CD4-positive, CD25-positive, alpha-beta regulatory T cell (primary cell): ENCODE measurements around the gene MCM5. TPM values are rescaled to one million over a fixed set of nuclear protein-coding genes. Genes with fewer than 3 reads are reported as not detected.

ENCODE experiments used
- ATAC-seq, 2 donors: fragments of 150-1000 bp; cut with Tn5 transposase; one replicate each; pipeline ENCODE4 v1.10.0; 2021; ENCODE audit warnings: low read depth in 2 of 2, moderate number of reproducible peaks in 2 of 2, moderate library complexity in 1 of 2
- DNase-seq, 3 donors: peaks; one replicate each; pipeline versions ENCODE4 v3.0.0 to v3.0.0-alpha.2; 2012 to 2022; ENCODE audit warnings: mixed read lengths in 1 of 3
- H3K27ac ChIP-seq: one replicate; pipeline ENCODE4 v1.7.0; 2013; ENCODE audit warnings: mild to moderate bottlenecking, low read length; ENCODE audit not compliant: insufficient read depth, poor library complexity, severe bottlenecking
- H3K27me3 ChIP-seq: one replicate; pipeline ENCODE4 v1.7.0; 2013; ENCODE audit warnings: low read length; ENCODE audit not compliant: control insufficient read depth, insufficient read depth
- H3K36me3 ChIP-seq: one replicate; pipeline ENCODE4 v1.7.0; 2013; ENCODE audit warnings: mild to moderate bottlenecking, low read length, moderate library complexity; ENCODE audit not compliant: control insufficient read depth, insufficient read depth
- H3K4me1 ChIP-seq: 2 replicates; pipeline ENCODE4 v1.7.0; 2013; ENCODE audit warnings: mild to moderate bottlenecking, low read length; ENCODE audit not compliant: insufficient read depth, control insufficient read depth, poor library complexity, severe bottlenecking
- H3K4me3 ChIP-seq: one replicate; pipeline ENCODE4 v1.7.0; 2013; ENCODE audit warnings: low read depth, mild to moderate bottlenecking, low read length, moderate library complexity
- H3K9me3 ChIP-seq, 2 experiments: 1 replicate in 1 of 2; 2 replicates in 1 of 2; pipeline ENCODE4 v1.7.0; 2013; ENCODE audit warnings: low read length in 2 of 2, mild to moderate bottlenecking in 1 of 2, moderate library complexity in 1 of 2; ENCODE audit not compliant: control insufficient read depth in 2 of 2
- H3K27ac Mint-ChIP-seq, 3 donors: one replicate each; pipeline ENCODE4 v1.8.0; 2020 to 2022; ENCODE audit warnings: mild to moderate bottlenecking in 3 of 3, mixed read lengths in 3 of 3, moderate library complexity in 2 of 3
- H3K27me3 Mint-ChIP-seq: one replicate; pipeline ENCODE4 v1.8.0; 2022; ENCODE audit warnings: mild to moderate bottlenecking, mixed read lengths
- H3K36me3 Mint-ChIP-seq: one replicate; pipeline ENCODE4 v1.8.0; 2020; ENCODE audit warnings: mixed read lengths
- H3K4me1 Mint-ChIP-seq, 4 donors: one replicate each; pipeline ENCODE4 v1.8.0; 2020 to 2022; ENCODE audit warnings: mixed read lengths in 4 of 4, mild to moderate bottlenecking in 1 of 4
- H3K4me3 Mint-ChIP-seq, 4 donors: one replicate each; pipeline ENCODE4 v1.8.0; 2020 to 2022; ENCODE audit warnings: mild to moderate bottlenecking in 4 of 4, mixed read lengths in 4 of 4, moderate library complexity in 3 of 4
- H3K9me3 Mint-ChIP-seq, 7 donors: one replicate each; pipeline ENCODE4 v1.8.0; 2020 to 2022; ENCODE audit warnings: mixed read lengths in 7 of 7, mild to moderate bottlenecking in 3 of 7, moderate library complexity in 2 of 7
- polyA plus RNA-seq, 4 donors: library from polyadenylated mRNA; unstranded; fragments of 300-500 nt; fragmentation: Illumina TruSeq; gene quantifications; one replicate each; pipeline ENCODE4 v1.2.3, GENCODE V29; 2021
- total RNA-seq: library from RNA; stranded (reverse); gene quantifications from one replicate; pipeline ENCODE4 v1.2.3, GENCODE V29; 2022

The MCM5 gene
- total and polyA plus RNA-seq, 5 donors from 2014 or later, result 40.6 to 59.7 (median 45.5) TPM

- H3K27me3 Mint-ChIP-seq, result peaks cover 15% of the 10 kb centered on the region
- H3K36me3 Mint-ChIP-seq, result no peaks in the 10 kb centered on the region
- no peaks in the 10 kb centered on the region for H3K36me3 ChIP-seq
- no peak overlapping the region for H3K4me3 ChIP-seq
- peaks cover 0 to 1% (median 0%) of the 10 kb centered on the region in 7 donors for H3K9me3 Mint-ChIP-seq
- H3K4me3 Mint-ChIP-seq, result no peak overlapping the region
- no peak for ATAC-seq
- no peak overlapping the region for H3K27ac Mint-ChIP-seq
- H3K4me1 Mint-ChIP-seq, result peaks cover 10 to 36% (median 20%) of the 10 kb centered on the region in 4 donors
- no peaks in the 10 kb centered on the region for H3K27me3 ChIP-seq
- DNase-seq, result no peak
- no peaks in the 10 kb centered on the region for H3K9me3 ChIP-seq
- peaks cover 16% of the 10 kb centered on the region for H3K4me1 ChIP-seq
- H3K27ac ChIP-seq, result no peak overlapping the region
These were observed 26.2 kb upstream of the MCM5 start for GRCh38 chr22:35373781-35374180.

- no peaks in the 10 kb centered on the region for H3K27me3 ChIP-seq
- no peaks in the 10 kb centered on the region for H3K36me3 Mint-ChIP-seq
- no peak for ATAC-seq
These were observed 24.9 kb upstream of the MCM5 start for GRCh38 chr22:35375031-35375430.

GRCh38 chr22:35375526-35375925 is 24.4 kb upstream of the MCM5 start:
- Mint-ChIP-seq H3K27ac (peak overlapping the region in 1 of 3 donors; percentile 79), H3K4me1 (peaks cover 10 to 41% (median 19%) of the 10 kb centered on the region in 4 donors), H3K36me3 (no peaks in the 10 kb centered on the region), H3K27me3 (peaks cover 11% of the 10 kb centered on the region), H3K4me3 (no peak overlapping the region), H3K9me3 (peaks cover 0 to 1% (median 0%) of the 10 kb centered on the region in 7 donors)
- H3K27me3 ChIP-seq, result no peaks in the 10 kb centered on the region
- no peak overlapping the region for H3K4me3 ChIP-seq
- ATAC-seq (no peak), DNase-seq (no peak)
- H3K9me3 ChIP-seq, result no peaks in the 10 kb centered on the region
- no peaks in the 10 kb centered on the region for H3K36me3 ChIP-seq
- H3K4me1 ChIP-seq, result peaks cover 16% of the 10 kb centered on the region
- no peak overlapping the region for H3K27ac ChIP-seq

More at GRCh38 chr22:35375031-35375430, 24.9 kb upstream of the MCM5 start:
- peaks cover 10 to 36% (median 20%) of the 10 kb centered on the region in 4 donors for H3K4me1 Mint-ChIP-seq
- no peak for DNase-seq
- H3K4me1 ChIP-seq, result peaks cover 16% of the 10 kb centered on the region
- peaks cover 10% of the 10 kb centered on the region for H3K27me3 Mint-ChIP-seq
- H3K27ac ChIP-seq, result no peak overlapping the region
- H3K9me3 Mint-ChIP-seq, result peaks cover 0 to 1% (median 0%) of the 10 kb centered on the region in 7 donors
- no peak overlapping the region for H3K4me3 ChIP-seq
- H3K36me3 ChIP-seq, result no peaks in the 10 kb centered on the region
- no peaks in the 10 kb centered on the region for H3K9me3 ChIP-seq
- H3K27ac Mint-ChIP-seq, result no peak overlapping the region
- no peak overlapping the region for H3K4me3 Mint-ChIP-seq

- H3K9me3 ChIP-seq, result no peaks in the 10 kb centered on the region
These were observed 23.0 kb upstream of the MCM5 start for GRCh38 chr22:35376728-35377472.

GRCh38 chr22:35377735-35378134 is 22.2 kb upstream of the MCM5 start:
- peak overlapping the region in 1 of 3 donors; percentile 86 for H3K27ac Mint-ChIP-seq

More at GRCh38 chr22:35376728-35377472, 23.0 kb upstream of the MCM5 start:
- H3K4me1 Mint-ChIP-seq, result peaks cover 9 to 45% (median 19%) of the 10 kb centered on the region in 4 donors
- DNase-seq, result peak in 2 of 3 donors; percentile 43 to 85
- ATAC-seq, result peak; percentile 35 to 52
- H3K27me3 Mint-ChIP-seq, result peaks cover 14% of the 10 kb centered on the region
- peak overlapping the region; percentile 9 to 86 (median 36) for H3K27ac Mint-ChIP-seq
- Histone ChIP-seq H3K27me3 (peaks cover under 1% of the 10 kb centered on the region), H3K4me1 (peaks cover 22% of the 10 kb centered on the region), H3K27ac (no peak overlapping the region), H3K36me3 (no peaks in the 10 kb centered on the region), H3K4me3 (no peak overlapping the region)
- H3K9me3 Mint-ChIP-seq, result peaks cover 0 to 1% (median 0%) of the 10 kb centered on the region in 7 donors
- peak overlapping the region in 3 of 4 donors; percentile 37 to 56 (median 47) for H3K4me3 Mint-ChIP-seq
- H3K36me3 Mint-ChIP-seq, result no peaks in the 10 kb centered on the region

GRCh38 chr22:35378621-35379020 is 21.3 kb upstream of the MCM5 start:
- peaks cover 13% of the 10 kb centered on the region for H3K27me3 Mint-ChIP-seq
- H3K27ac Mint-ChIP-seq, result peak overlapping the region in 1 of 3 donors; percentile 38
- Histone ChIP-seq H3K27me3 (peaks cover 2% of the 10 kb centered on the region), H3K27ac (no peak overlapping the region), H3K4me1 (peaks cover 18% of the 10 kb centered on the region), H3K36me3 (no peaks in the 10 kb centered on the region), H3K4me3 (no peak overlapping the region), H3K9me3 (no peaks in the 10 kb centered on the region)
- ATAC-seq (no peak), DNase-seq (no peak)
- peaks cover 0 to 1% (median 0%) of the 10 kb centered on the region in 7 donors for H3K9me3 Mint-ChIP-seq
- H3K4me3 Mint-ChIP-seq, result no peak overlapping the region
- H3K36me3 Mint-ChIP-seq, result no peaks in the 10 kb centered on the region
- H3K4me1 Mint-ChIP-seq, result peaks cover 8 to 41% (median 18%) of the 10 kb centered on the region in 4 donors

More at GRCh38 chr22:35377735-35378134, 22.2 kb upstream of the MCM5 start:
- Mint-ChIP-seq H3K27me3 (peaks cover 13% of the 10 kb centered on the region), H3K4me3 (peak overlapping the region in 1 of 4 donors; percentile 47), H3K4me1 (peaks cover 8 to 41% (median 18%) of the 10 kb centered on the region in 4 donors), H3K9me3 (peaks cover 0 to 1% (median 0%) of the 10 kb centered on the region in 7 donors), H3K36me3 (no peaks in the 10 kb centered on the region)
- Histone ChIP-seq H3K36me3 (no peaks in the 10 kb centered on the region), H3K4me1 (peaks cover 18% of the 10 kb centered on the region), H3K27me3 (peaks cover 2% of the 10 kb centered on the region), H3K9me3 (no peaks in the 10 kb centered on the region), H3K4me3 (no peak overlapping the region), H3K27ac (no peak overlapping the region)
- DNase-seq (no peak), ATAC-seq (no peak)

GRCh38 chr22:35379146-35379993 is 20.6 kb upstream of the MCM5 start:
- peaks cover 2% of the 10 kb centered on the region for H3K27me3 ChIP-seq
- ATAC-seq (no peak), DNase-seq (no peak)
- Mint-ChIP-seq H3K4me3 (no peak overlapping the region), H3K4me1 (peaks cover 6 to 36% (median 16%) of the 10 kb centered on the region in 4 donors), H3K36me3 (no peaks in the 10 kb centered on the region), H3K27ac (peak overlapping the region in 2 of 3 donors; percentile 20 to 38), H3K9me3 (peaks cover 0 to 1% (median 0%) of the 10 kb centered on the region in 7 donors), H3K27me3 (peaks cover 13% of the 10 kb centered on the region)
- no peaks in the 10 kb centered on the region for H3K9me3 ChIP-seq
- peaks cover 18% of the 10 kb centered on the region for H3K4me1 ChIP-seq
- no peak overlapping the region for H3K27ac ChIP-seq
- no peak overlapping the region for H3K4me3 ChIP-seq
- H3K36me3 ChIP-seq, result no peaks in the 10 kb centered on the region
